ENCODE measurements around the gene GINS3. TPM values are rescaled to one million over a fixed set of nuclear protein-coding genes. Genes with fewer than 3 reads are reported as not detected.

Gene GINS3
- total RNA-seq, 1 donor from 2014 or later, result 6.4 TPM

- H3K27me3 ChIP-seq (ENCODE audit: control insufficient read depth, insufficient read depth, low read length), result peaks cover 7% of the 10 kb centered on the region
- no peaks in the 10 kb centered on the region for H3K36me3 ChIP-seq (ENCODE audit: control insufficient read depth, insufficient read depth, low read length)
- no peak for TF ChIP-seq CTCF (IDR thresholded peaks at IDR 0.05; ENCODE audit: insufficient read depth, low read length, poor library complexity, severe bottlenecking)
- DNase-seq (ENCODE audit: low read depth), result no peak
- H3K4me3 ChIP-seq (ENCODE audit: low read depth, low read length), result no peak overlapping the region
These were observed 43.5 kb downstream of the GINS3 start for GRCh38 chr16:58435779-58436178.

- Histone ChIP-seq H3K4me3 (ENCODE audit: low read depth, low read length) (no peak overlapping the region), H3K36me3 (ENCODE audit: control insufficient read depth, insufficient read depth, low read length) (no peaks in the 10 kb centered on the region), H3K27me3 (ENCODE audit: control insufficient read depth, insufficient read depth, low read length) (peaks cover 6% of the 10 kb centered on the region)
- TF ChIP-seq CTCF (IDR thresholded peaks at IDR 0.05; ENCODE audit: insufficient read depth, low read length, poor library complexity, severe bottlenecking), result no peak
- no peak for DNase-seq (ENCODE audit: low read depth)
These were observed 47.9 kb downstream of the GINS3 start for GRCh38 chr16:58440131-58440530.

- Histone ChIP-seq H3K4me3 (ENCODE audit: low read depth, low read length) (no peak overlapping the region), H3K27me3 (ENCODE audit: control insufficient read depth, insufficient read depth, low read length) (peaks cover 6% of the 10 kb centered on the region), H3K36me3 (ENCODE audit: control insufficient read depth, insufficient read depth, low read length) (no peaks in the 10 kb centered on the region)
- TF ChIP-seq CTCF (IDR thresholded peaks at IDR 0.05; ENCODE audit: insufficient read depth, low read length, poor library complexity, severe bottlenecking), result no peak
- DNase-seq (ENCODE audit: low read depth), result no peak
These were observed 50.3 kb downstream of the GINS3 start for GRCh38 chr16:58442547-58442946.

GRCh38 chr16:58443783-58444182, 51.5 kb downstream of the GINS3 start:
- TF ChIP-seq CTCF (IDR thresholded peaks at IDR 0.05; ENCODE audit: insufficient read depth, low read length, poor library complexity, severe bottlenecking), result no peak
- Histone ChIP-seq H3K36me3 (ENCODE audit: control insufficient read depth, insufficient read depth, low read length) (no peaks in the 10 kb centered on the region), H3K4me3 (ENCODE audit: low read depth, low read length) (no peak overlapping the region), H3K27me3 (ENCODE audit: control insufficient read depth, insufficient read depth, low read length) (peaks cover 6% of the 10 kb centered on the region)
- DNase-seq (ENCODE audit: low read depth), result no peak

- no peak for TF ChIP-seq CTCF (IDR thresholded peaks at IDR 0.05; ENCODE audit: insufficient read depth, low read length, poor library complexity, severe bottlenecking)
- no peak overlapping the region for H3K4me3 ChIP-seq (ENCODE audit: low read depth, low read length)
- peaks cover 6% of the 10 kb centered on the region for H3K27me3 ChIP-seq (ENCODE audit: control insufficient read depth, insufficient read depth, low read length)
- DNase-seq (ENCODE audit: low read depth), result no peak
- no peaks in the 10 kb centered on the region for H3K36me3 ChIP-seq (ENCODE audit: control insufficient read depth, insufficient read depth, low read length)
These were observed 52.0 kb downstream of the GINS3 start for GRCh38 chr16:58444265-58444664.

GRCh38 chr16:58448890-58449289, 56.6 kb downstream of the GINS3 start:
- Histone ChIP-seq H3K4me3 (ENCODE audit: low read depth, low read length) (no peak overlapping the region), H3K36me3 (ENCODE audit: control insufficient read depth, insufficient read depth, low read length) (no peaks in the 10 kb centered on the region), H3K27me3 (ENCODE audit: control insufficient read depth, insufficient read depth, low read length) (peaks cover 8% of the 10 kb centered on the region)
- TF ChIP-seq CTCF (IDR thresholded peaks at IDR 0.05; ENCODE audit: insufficient read depth, low read length, poor library complexity, severe bottlenecking), result no peak
- DNase-seq (ENCODE audit: low read depth), result no peak

All from kidney epithelial cell (primary cell).